Inferior parietal cortex (tissue), 1 donor: ENCODE data around the gene PDZD4.

Source experiments
- DNase-seq: peaks from one replicate; pipeline ENCODE4 v3.0.0-alpha.2; 2016; ENCODE audit errors: extremely low spot score

The PDZD4 gene

DNA sequence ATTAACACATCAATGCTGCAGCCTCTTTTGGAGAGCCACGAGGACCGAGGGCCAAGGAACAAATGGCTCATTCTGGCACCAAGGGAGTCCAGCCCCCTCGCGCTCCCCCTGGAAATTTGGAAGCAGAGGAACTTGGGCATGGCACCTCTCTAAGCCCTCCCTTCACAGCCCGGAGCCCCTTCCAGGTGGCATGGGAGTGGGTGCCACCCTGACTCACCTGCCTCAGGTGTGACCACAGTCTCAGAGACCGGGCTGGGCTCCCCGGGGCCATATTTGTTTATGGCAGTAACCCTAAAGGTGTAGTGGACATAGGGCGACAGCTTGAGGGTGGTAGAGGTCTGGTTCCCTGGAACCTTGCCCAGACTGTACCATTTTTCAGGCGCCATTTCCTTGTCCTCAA lies 36.8 kb upstream of the PDZD4 start:
- no peak for DNase-seq

DNA sequence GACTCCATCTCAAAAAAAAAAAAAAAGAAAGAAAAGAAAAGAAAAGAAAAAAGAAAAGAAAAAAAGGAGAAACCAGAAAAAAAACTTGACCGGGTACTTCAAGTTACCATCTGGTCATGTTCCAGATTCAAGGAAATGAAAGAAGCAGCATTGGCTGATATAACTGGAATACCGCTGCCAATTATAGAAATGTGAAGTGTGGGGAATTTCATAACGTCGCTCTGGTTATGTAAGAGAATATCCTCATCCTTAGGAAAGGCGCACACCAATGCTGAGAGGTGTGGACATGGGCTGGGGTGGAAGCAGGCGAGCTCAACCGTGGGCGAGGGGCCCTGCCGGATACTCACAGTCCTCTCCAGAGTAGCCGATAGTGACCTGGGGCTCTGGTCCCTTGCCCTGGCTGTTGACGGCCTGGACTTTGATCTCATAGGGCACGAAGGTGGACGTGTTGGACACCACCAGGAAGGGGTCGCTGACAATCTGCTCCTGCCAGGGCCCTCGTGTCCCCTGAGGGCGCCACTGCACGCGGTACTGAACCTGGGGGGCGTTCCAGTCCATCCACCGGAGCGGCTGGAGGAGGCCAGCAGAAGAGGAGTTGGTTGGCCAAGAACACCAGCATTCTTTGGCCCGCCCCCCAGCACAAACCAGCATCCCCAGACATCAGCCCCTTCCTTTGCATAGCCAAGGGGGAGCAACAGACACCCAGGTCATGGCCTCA lies 36.1 kb upstream of the PDZD4 start:
- peak; percentile 37 for DNase-seq

DNA sequence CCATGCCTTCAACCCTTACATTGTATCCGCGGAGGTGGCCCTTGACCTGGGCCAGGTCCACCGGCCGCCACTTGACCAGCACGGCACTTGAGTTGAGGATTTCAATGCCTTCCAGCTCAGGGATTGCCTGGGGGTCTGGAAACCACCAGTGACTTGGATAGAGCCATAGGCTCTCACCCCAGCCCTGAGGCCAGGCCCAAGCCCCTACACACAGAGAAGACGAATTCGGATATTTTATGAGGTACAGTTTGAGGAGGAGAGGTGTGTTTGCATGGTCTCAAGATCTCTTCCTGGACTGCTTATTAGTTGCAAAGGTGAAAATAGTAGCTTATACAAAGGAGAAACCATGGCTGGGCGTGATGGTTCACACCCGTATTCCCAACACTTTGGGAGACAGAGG lies 35.3 kb upstream of the PDZD4 start:
- no peak for DNase-seq

DNA sequence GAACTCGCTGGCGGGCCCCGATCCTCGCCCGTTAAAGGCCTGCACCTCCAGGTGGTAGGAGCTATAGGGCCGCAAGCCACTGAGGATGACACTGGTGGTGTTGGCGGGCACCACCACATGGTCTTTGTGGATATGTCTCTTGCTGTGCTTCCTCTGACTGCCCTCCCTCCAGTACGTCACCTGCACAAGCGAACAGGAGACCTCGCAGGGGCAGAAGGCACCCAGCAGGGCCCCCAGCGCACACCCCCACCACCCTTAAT lies 34.9 kb upstream of the PDZD4 start:
- no peak for DNase-seq

DNA sequence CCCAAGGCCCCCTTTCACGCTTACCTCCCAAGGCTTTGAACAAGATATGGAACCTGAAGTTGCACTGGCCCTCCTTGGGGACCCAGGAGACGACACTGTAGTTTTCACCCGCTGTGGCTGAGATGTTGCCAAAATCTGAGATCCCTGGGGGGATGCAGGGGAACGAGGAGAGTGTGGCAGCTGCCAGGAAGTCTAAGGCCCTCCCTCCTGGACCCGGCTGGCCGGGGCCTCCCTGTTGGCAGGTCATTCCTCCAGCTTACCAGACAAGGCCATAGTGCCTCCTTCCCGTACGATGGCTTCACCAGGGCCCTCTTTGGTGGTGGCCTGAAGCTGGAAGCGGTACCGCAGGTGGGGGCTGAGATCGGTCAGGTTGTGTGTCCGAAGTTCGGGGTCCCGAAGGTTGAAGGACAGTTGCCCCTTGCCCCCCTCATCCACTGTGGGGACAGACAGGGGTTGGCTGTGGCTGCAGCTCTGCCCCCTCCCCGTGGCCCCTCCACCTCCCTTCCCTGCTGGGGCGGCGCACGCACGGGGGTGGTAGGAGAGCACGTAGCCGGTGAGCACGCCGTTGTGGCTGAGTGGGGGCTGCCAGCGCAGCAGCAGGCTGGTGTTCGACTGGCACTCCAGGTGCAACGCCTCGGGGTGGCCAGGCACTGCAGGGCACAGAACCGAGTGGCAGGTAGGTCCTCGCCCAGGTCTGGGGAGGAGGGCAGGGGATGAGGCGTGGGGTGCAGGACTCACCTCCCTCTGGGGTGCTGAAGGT lies 34.4 kb upstream of the PDZD4 start:
- no peak for DNase-seq

DNA sequence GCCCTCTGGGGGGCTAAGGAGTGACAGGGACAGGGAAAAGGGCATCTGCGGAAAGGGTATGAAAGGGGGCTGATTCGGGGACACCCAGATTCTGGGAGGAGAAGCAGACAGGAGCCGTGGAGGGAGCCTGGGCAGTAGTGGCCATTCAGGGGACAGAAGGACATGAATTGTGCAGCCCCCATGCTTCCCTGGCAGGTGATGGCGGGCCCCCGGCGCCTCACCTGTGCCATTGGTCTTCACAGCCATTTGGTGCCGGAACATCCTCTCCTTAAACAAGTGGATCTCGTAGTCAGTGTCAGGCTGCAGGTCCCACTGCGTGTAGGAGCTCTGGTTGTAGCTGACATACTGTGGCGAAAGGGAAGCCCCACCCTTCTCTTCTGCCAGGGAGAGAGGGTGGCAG lies 33.8 kb upstream of the PDZD4 start:
- DNase-seq = no peak

DNA sequence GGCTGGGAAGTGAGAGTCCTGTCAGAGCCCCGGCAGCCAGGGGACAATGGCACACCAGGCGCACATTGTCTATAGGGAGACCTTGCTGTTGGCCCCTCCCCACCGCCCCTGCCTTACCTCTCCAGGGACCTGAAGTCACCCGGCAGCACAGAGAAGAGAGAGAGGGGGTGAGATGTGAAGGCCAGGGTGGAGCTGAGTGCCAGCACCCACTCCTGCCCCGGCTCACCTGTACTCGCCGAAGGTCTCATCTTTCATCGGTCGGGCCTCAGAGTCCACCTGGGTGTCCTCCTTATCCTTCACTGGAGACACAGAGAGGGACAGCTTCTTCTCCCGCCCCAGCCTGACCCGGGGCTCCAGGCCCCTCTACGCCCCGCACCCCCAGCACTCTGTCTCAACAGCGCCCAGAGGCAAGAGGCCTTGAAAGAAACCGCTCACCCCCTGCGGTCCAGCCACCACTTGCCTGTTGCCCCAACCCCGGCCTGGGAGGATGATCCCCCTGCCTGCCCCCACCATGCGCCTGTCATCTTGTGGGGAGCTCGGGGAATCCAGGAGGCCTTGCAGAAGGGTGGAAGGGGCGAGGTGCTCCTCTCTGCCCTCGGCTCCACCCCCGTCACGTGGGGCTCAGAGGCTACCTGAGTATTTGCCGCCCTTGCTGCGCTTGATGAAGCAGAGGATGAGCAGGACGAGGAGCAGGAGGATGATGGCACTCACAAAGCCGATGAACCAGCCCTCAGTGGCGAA lies 33.1 kb upstream of the PDZD4 start:
- DNase-seq = no peak

DNA sequence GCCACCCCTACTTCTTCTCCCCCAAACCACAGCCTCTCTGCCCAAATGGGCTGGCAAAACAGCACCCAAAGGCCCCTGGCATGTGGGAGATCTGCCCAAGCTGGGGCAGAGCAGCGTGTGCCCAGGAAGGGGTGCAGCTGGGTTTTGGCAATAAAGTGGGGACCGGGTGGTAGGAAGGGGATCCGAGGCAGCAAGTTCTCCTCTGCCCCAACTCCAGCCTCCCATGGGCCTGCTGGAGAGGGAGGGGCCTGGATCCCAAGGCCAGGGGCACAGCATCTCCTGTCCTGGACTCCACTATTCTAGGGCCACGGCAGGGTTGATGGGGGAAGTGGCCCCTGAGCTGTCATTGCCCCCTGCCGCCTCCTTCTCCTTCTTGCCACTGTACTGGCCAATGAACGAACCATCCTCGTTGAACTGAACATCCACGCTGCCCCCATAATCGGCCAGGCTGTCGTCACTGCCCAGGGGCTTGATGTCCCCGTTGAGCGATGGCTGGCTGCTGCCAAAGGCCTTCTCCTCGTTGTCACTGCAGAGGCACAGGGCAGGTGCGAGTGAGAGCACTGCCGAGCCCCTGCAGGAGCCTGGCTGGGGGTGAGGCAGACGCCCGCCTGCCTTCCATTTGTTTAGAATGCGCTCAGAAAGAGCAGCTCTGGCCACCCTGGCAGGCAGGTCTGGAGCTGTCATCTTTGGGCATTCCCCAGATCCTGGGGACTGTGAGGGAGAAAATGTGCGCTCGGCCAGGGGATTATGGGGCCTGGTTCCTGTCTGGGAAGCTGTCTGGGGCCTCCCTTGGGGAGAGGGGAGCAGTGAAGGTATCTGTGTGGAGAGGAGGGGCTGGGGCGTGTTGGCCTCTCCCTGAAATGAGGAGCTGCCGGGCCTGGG lies 32.3 kb upstream of the PDZD4 start:
- no peak for DNase-seq

DNA sequence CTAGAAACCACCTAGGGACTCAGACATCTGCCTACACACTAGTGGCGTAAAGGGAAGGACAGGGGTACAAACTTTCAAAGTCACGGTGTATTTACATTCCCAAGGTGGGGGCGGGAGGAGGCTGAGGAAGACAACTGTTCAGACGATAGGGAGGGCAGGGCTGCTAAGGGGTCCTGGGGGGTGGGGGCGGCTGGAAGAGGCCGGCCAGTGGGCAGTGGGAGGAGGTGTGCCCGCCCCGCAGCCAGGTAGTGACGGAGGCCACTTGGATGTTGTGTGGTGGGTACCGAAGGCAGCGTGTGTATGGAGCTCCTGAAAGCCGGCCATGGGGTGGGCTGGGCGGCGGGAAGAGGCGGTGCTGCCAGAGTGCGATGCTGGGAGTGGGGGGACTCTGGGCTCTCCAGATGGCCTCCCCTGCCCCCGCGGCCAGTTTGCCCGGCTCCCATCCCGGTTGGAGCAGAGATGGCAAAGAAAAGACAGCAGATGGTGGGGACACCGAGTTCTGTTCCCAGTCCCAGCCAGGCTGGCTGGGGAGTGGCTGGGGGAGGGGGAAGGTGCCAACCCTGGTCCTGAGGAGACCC lies 31.5 kb upstream of the PDZD4 start:
- no peak for DNase-seq

DNA sequence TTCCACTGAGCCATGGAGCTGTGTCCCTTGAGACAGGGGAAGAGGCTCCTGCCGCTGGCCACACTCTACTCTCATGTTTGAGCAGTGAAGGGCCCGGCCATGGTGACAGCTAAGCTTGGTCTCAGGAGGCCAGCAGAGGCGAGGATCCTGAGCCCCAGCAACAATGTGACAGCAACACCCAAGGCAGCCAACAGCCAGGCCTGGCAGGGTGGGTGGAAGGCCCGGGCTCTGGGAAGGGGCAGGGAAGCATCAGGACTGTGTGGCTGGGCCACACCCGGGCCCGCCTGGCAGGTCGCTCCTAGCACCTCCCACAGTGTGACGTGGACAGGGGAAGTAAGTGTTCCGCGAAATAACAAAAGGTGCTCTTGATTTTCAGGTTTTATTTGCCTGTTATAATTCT lies 30.8 kb upstream of the PDZD4 start:
- DNase-seq = no peak

DNA sequence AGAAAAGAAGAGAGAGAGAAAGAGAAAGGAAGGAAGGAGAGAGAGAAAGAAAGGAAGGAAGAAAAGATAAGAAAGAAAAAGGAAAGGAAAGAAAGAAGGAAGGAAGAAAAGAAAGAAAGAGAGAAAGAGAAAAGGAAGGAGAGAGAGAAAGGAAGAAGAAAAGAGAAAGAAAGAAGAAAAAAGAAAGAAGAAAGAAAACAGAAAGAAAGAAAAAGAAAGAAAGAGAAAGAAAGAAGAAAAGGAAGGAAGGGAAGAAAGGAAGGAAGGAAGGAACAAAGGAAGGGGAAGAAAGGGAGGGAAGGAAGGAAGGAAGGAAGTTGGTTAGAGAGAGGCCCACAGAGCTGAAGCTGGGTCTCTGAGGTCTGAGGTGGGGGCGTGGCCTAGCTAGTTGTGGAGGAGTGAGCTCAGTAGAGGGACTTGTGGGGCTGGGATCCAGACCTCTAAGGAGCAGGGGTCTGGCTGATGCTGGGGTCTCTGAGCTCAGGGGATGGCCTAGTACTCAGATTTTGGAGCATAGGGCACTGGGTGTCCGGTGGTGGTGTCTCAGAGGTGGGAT lies 27.1 kb upstream of the PDZD4 start:
- no peak for DNase-seq

DNA sequence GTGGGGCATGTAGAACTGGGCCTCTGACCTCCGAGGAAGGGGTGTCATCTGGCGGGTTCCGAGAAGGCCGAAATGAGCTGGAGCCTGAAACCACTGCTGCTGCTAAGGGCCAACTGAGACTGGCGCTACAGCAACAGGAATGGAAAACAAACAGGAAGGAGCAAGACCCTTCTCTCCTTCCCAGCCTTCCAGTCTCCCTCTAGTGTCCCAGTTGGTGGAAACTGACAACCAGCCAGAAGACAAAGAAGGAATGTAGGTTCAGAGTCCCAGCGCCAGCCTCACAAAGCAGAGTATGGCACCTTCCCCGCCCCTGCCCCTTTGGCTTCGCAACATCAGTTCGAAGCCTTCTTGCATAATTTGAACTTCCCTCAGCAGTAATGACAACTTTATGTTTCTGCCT lies 24.4 kb upstream of the PDZD4 start:
- no peak for DNase-seq

DNA sequence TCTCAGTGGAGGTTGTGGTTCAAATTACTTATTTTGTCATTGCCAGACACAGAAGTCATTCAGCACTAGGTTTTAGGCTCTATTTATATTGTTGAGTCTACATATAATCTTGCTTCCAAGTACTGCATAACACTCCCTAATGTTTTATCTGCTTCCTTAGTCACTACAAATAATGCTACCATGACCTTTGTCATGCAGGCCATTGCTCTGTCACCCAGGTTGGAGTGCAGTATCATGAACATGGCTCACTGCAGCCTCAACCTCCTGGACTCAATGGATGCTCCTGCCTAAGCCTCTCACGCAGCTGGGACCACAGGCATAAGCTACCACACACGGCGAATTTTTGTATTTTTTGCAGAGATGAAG lies 23.5 kb upstream of the PDZD4 start:
- no peak for DNase-seq

DNA sequence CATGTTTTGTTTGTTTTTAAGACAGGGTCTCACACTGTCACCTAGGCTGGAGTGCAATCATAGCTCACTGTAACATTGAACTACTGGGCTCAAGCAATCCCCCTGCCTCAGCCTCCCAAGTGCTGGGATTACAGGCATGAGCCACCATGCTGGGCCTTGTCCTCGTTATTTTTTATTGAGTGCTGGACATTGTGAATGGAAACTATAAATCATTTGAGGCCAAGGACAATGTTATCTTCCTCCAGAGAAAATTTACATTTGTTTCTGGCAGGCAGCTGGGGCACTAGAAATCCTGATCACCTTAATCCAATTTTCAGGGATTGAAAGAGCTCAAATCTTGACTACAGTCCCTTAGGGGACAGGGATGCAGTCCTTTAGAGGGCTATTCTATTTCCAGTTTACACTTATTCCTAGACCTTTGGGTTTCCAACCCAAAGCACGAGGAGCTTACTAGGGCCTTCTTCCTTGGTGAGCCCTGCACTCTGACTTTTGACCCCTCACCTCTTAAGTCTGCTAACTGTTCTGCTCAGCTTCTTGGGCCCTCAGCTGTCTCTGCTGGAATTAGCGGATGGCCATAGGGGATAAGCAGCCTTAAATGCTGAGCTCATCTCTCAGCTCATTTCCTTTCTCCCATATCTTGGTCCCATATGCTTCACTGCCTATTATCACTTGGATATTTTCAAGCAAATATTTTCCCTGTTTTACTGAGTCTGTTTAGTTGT lies 23.0 kb upstream of the PDZD4 start:
- no peak for DNase-seq

DNA sequence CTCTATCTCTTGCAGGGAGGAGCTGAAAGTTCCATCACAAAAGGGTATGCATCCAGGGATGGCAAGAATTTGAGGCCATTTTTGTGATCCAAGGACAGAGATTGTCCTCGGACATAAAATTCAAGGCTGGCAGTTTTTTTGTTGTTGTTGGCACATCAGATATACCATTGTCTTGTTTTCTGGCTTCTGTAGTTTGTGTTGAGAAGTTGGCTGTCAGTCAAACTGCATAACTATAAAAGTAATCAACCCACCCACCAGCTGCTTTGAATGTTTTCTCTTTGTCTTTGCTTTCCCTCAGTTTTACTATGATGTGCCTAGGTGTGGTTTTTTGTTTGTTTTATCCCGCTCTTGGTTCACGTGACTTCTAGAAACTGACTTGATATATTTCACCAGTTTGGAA lies 21.6 kb upstream of the PDZD4 start:
- no peak for DNase-seq

DNA sequence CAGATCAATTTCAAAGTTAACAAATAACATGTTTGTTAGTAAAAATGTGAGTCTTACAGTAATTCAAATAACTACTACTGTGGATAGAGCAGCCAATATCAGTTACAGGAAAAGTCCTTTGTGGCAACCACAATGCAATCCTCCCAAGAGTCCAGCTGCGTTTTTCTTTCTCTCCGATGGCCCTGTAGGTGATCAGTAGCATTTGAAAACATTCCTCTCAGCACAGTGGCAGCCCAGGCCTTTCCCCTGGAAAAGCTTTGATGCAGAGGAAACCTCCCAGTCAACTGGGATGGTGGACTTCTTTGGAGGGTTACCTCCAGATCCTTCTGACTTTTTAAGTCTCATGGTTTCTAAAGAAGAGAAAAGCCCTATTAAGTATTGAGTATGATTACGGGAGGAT lies 18.0 kb upstream of the PDZD4 start:
- no peak for DNase-seq

DNA sequence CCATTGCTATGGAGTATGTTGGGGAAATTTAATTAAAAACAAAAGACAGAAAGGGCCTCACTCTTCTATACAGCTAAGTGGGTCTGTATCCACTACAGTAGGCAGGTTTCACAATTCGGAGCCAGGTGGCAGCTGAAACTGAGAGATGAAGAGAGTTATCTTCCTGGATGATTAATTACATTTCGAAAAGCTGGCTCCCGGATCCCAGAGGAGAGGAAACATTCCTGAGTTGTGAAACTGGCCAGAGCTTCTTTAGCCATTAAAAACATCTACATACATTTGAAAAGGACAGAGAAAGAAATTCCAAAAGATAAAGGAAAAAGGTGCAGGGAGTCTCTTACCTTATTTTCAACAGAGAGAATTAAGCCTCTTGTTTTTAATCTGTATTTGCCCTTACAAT lies 15.5 kb upstream of the PDZD4 start:
- no peak for DNase-seq

DNA sequence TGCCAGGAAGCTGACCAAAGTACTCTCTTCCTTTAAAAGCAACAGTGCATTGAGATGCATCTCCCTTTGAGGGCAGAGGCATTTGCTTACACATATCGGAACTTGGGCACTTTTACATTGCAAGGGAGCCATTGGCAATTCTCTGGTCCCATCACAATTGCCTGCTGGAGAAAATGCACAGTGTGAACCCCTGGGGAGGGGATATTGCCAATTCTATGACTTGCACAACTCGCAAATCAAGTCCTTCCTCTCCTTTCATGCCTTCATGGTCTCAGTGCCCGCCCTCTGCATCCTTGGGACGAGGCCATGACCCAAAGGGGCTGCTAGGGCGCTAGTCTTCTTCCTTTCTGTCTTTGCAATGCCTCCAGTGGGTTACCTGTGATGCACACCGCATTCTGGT lies 14.9 kb upstream of the PDZD4 start:
- DNase-seq = no peak

DNA sequence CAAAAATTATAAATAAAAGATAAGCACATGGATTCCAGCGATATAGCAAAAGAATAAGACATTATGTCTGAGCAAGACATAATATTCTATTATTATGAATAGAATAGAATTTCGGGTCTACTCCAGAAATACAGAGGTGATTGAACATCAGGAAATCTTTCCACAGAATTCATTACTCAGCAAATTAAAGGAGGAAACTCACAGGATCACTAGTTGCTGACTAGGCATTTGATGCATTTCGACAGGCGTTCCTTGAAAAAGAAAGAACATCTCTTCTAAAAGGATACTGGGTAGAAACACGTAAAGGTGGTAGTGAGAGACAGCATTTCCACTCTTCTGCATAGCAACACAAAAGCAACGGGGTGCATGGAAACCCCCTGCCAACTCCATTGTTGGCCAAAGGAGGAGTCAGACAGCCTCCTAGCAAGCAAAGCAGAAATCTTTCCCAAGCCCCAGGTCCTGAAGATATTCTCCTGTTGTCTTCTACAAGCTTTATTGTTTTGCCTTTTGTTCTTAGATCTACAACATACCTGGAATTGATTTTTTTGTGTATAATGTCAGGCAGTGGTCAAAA lies 14.3 kb upstream of the PDZD4 start:
- no peak for DNase-seq

DNA sequence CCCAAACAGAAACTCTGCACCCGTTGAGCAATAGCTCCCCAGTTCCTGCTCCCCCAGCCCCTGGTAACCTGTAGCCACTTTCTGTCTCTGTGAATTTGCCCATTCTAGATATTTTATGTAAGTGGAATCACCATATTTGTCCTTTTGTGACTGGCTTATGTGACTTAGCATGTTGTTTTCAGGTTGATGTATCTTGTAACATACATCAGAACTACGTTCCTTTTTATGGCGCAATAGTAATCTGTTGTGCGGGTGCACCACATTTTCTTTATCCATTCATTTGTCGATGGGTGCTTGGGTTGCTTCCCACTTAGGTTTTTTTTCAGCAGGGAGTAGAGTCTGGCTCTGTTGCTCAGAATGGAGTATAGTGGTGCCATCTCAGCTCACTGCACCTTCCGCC lies 6.6 kb upstream of the PDZD4 start:
- no peak for DNase-seq

DNA sequence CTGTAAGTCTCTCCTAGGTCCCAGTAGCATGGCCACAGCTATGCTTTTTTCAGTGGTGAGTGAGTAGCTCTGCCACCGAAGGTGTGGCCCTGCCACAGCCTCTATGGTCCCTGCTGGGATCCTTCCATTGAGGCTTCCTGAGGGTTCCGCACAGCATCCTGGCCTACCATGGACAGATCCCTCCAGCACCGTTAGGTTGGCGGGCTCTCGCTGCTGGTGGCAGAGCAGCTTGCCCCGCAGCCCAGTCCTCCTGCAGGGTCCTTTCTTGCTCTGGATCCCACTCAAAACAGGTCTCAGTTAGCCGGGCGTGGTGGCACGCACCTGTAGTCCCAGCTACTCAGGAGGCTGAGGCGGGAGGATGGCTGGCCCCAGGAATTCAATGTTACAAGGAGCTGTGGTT lies 2.4 kb upstream of the PDZD4 start:
- DNase-seq = no peak
